K562 (cell line): Measurements from ENCODE around the gene AMFR. TPM values are rescaled to one million over a fixed set of nuclear protein-coding genes. Genes with fewer than 3 reads are reported as not detected.

Source experiments
- ATAC-seq: fragments of 200-7000 bp; cut with Tn5 transposase; 3 replicates; pipeline ENCODE4 v1.9.1; 2020; ENCODE audit warnings: moderate library complexity
- BruUV-seq: library from RNA; stranded (reverse); fragments of 400-500 nt; replicated peaks from 2 replicates; lab custom pipeline; 2021; lab: Mats Ljungman, UMichigan
- CTCF ChIA-PET: fragments of 300-600 bp; formaldehyde crosslinking; extraction: SDS; loops from one replicate; lab custom pipeline; 2021; ENCODE audit warnings: low intra/inter-chr PET ratio; lab: Yijun Ruan, JAX
- POLR2A ChIA-PET: fragments of 300-600, 350-650 bp; sonication (Branson Sonifier 250); formaldehyde crosslinking; extraction: SDS; loops from one replicate; lab custom pipeline; 2021; ENCODE audit warnings: antibody characterized with exemption, inconsistent platforms; lab: Yijun Ruan, JAX
- DNase-seq, 4 experiments: peaks; one replicate each; pipeline versions ENCODE4 v3.0.0 to v3.0.0-alpha.2; 2011 to 2018; ENCODE audit warnings: low spot score in 3 of 4, mixed read lengths in 3 of 4; ENCODE audit errors: extremely low read depth in 1 of 4
- FAIRE-seq: peaks from 2 replicates; lab custom pipeline; 2011; peaks lifted over from hg19 to GRCh38; lab: Jason Lieb, UNC
- H2AFZ ChIP-seq: 2 replicates; pipeline ENCODE4 v1.6.0; 2011; ENCODE audit warnings: low read depth, low read length, control low read depth, inconsistent platforms
- H3K27ac ChIP-seq: fragments of 200-600 bp; 3 replicates; pipeline ENCODE4 v1.8.0; 2011; ENCODE audit warnings: low read depth, mild to moderate bottlenecking, control low read depth, inconsistent platforms, low read length, moderate library complexity, mixed read lengths; ENCODE audit errors: extremely low read depth
- H3K27me3 ChIP-seq, 2 experiments: fragments of 300-600 bp in 1 of 2; 2 replicates in 1 of 2; 3 replicates in 1 of 2; pipeline versions ENCODE4 v1.6.0 to v1.8.0; 2011; ENCODE audit warnings: inconsistent platforms in 2 of 2, low read length in 2 of 2, mild to moderate bottlenecking in 1 of 2, mixed read lengths in 1 of 2, moderate library complexity in 1 of 2; ENCODE audit not compliant: control insufficient read depth in 2 of 2, insufficient read depth in 2 of 2
- H3K36me3 ChIP-seq: fragments of 300-600 bp; 3 replicates; pipeline ENCODE4 v1.8.0; 2011; ENCODE audit warnings: mild to moderate bottlenecking, low read length, inconsistent platforms; ENCODE audit not compliant: control insufficient read depth, insufficient read depth
- H3K4me1 ChIP-seq, 2 experiments: fragments of 200-600 bp in 1 of 2; replicated peaks in 1 of 2; 2 replicates in 1 of 2; 3 replicates in 1 of 2; pipeline versions ENCODE4 v1.5.1 to v1.8.0; 2011; ENCODE audit warnings: inconsistent platforms in 2 of 2, low read length in 2 of 2, mild to moderate bottlenecking in 1 of 2, mixed read lengths in 1 of 2, moderate library complexity in 1 of 2; ENCODE audit not compliant: control insufficient read depth in 2 of 2, insufficient read depth in 2 of 2
- H3K4me2 ChIP-seq: 2 replicates; pipeline ENCODE4 v1.6.1; 2011; ENCODE audit warnings: low read length, control low read depth, inconsistent platforms, mixed read lengths; ENCODE audit not compliant: insufficient read depth
- H3K4me3 ChIP-seq: fragments of 200-600 bp; sonication (generic), shearing (Covaris generic); 2 replicates; pipeline ENCODE4 v1.5.1; 2016; ENCODE audit warnings: control low read depth, inconsistent platforms
- H3K79me2 ChIP-seq: fragments of 200-600 bp; 3 replicates; pipeline ENCODE4 v1.8.0; 2011; ENCODE audit warnings: low read length, inconsistent platforms; ENCODE audit not compliant: control insufficient read depth, insufficient read depth
- H3K9ac ChIP-seq, 2 experiments: 2 replicates each; pipeline versions ENCODE4 v1.6.0 to v1.6.1; 2011; ENCODE audit warnings: low read depth in 2 of 2, low read length in 2 of 2, control low read depth in 1 of 2, inconsistent platforms in 1 of 2, mild to moderate bottlenecking in 1 of 2, mixed read lengths in 1 of 2; ENCODE audit not compliant: insufficient read depth in 1 of 2
- H3K9me1 ChIP-seq: one replicate; pipeline ENCODE4 v1.6.0; 2011; ENCODE audit warnings: inconsistent platforms, mild to moderate bottlenecking, low read length, moderate library complexity; ENCODE audit not compliant: control insufficient read depth, insufficient read depth
- H3K9me3 ChIP-seq: replicated peaks from 2 replicates; pipeline ENCODE4 v1.5.1; 2011; ENCODE audit warnings: low read depth, low read length, inconsistent platforms; ENCODE audit not compliant: control insufficient read depth, insufficient read depth
- H4K20me1 ChIP-seq: replicated peaks from 2 replicates; pipeline ENCODE4 v1.6.1; 2011; ENCODE audit warnings: low read length, inconsistent platforms, mixed read lengths; ENCODE audit not compliant: control insufficient read depth, insufficient read depth
- CC2D1A ChIP-seq: fragments of 450-650 bp; IDR thresholded peaks from 2 replicates; pipeline ENCODE4 v1.6.1; 2017; ENCODE audit warnings: mild to moderate bottlenecking
- E2F8 ChIP-seq: fragments of 450-650 bp; IDR thresholded peaks from 2 replicates; pipeline ENCODE4 v1.7.1; 2018; ENCODE audit warnings: mild to moderate bottlenecking, low read depth; ENCODE audit not compliant: partially characterized antibody
- ESRRA ChIP-seq: fragments of 450-650 bp; IDR thresholded peaks from 2 replicates; pipeline ENCODE4 v1.6.1; 2014; ENCODE audit warnings: low read depth, mild to moderate bottlenecking, moderate library complexity, borderline replicate concordance
- GTF2F1 ChIP-seq: IDR thresholded peaks from 2 replicates; pipeline ENCODE4 v1.6.1; 2011; ENCODE audit warnings: low read depth, low read length, improper control_type of control experiment
- LARP7 ChIP-seq: fragments of 450-650 bp; IDR thresholded peaks from 2 replicates; pipeline ENCODE4 v1.6.1; 2016
- THAP12 ChIP-seq: fragments of 250-450 bp; sonication (Bioruptor Pico); IDR thresholded peaks from 2 replicates; pipeline ENCODE4 v1.9.0; 2021; ENCODE audit warnings: mild to moderate bottlenecking, inconsistent platforms
- U2AF1 ChIP-seq: fragments of 200-400 bp; formaldehyde crosslinking; optimal IDR thresholded peaks from 2 replicates; pipeline ENCODE3; 2017; ENCODE audit warnings: mild to moderate bottlenecking, low read depth, low read length, moderate library complexity
- ZBTB2 ChIP-seq: fragments of 450-650 bp; IDR thresholded peaks from 2 replicates; pipeline ENCODE4 v1.6.1; 2016; ENCODE audit warnings: antibody characterized with exemption
- ZNF124 ChIP-seq: sonication (generic); formaldehyde crosslinking; IDR thresholded peaks from 2 replicates; pipeline ENCODE4 v1.8.1; 2022; ENCODE audit warnings: missing genetic modification reagents
- ZNF3 ChIP-seq: fragments of 250-450 bp; sonication (Bioruptor Pico); IDR thresholded peaks from 2 replicates; pipeline ENCODE4 v1.5.0; 2021; ENCODE audit warnings: mild to moderate bottlenecking, moderate library complexity
- ZNF583 ChIP-seq: fragments of 250-450 bp; sonication (Bioruptor Pico); IDR thresholded peaks from 2 replicates; pipeline ENCODE4 v1.4.0; 2020
- ZNF785 ChIP-seq: fragments of 250-450 bp; sonication (Bioruptor Pico); IDR thresholded peaks from 2 replicates; pipeline ENCODE4 v1.4.0; 2020; ENCODE audit warnings: mild to moderate bottlenecking
- WGBS: fragments of 100-300 bp; shearing (Covaris generic); methylation state at CpG from one replicate; pipeline ENCODE4 v1.1.6; 2016; ENCODE audit warnings: low coverage, mixed read lengths; ENCODE audit not compliant: insufficient coverage; ENCODE audit errors: missing lambda C conversion rate; 5-methylcytosine and 5-hydroxymethylcytosine counted together
- in situ Hi-C: fragments of 300-500 bp; cut with MboI; formaldehyde crosslinking; loops from 4 replicates; pipeline ENCODE4 v1.15.0; 2018; ENCODE audit warnings: inconsistent platforms, mixed read lengths
- intact Hi-C: fragments of 100-400 bp; cut with micrococcal nuclease; formaldehyde crosslinking; loops from 2 replicates; pipeline ENCODE4 v1.14.2; 2022
- polyA plus RNA-seq, 8 experiments: library from polyadenylated mRNA; depleted of rRNA in 4 of 8; stranded (reverse) in 5 of 8; unstranded in 3 of 8; fragments of >200 nt; fragmentation: Nextera tagmentation in 2 of 8; fragmentation: Illumina TruSeq in 1 of 8; extraction: Ambion mirVana in 2 of 8; extraction: Trizol in 1 of 8; gene quantifications; 2 replicates each; pipeline versions ENCODE4 v1.2.1 to v1.2.3, GENCODE V29; 2011 to 2014; ENCODE audit warnings: inconsistent platforms in 1 of 8, missing spikeins in 1 of 8
- total RNA-seq, 7 experiments: library from RNA; depleted of rRNA in 6 of 7; stranded (reverse); fragments of >200 nt in 6 of 7; fragmentation: Illumina TruSeq in 2 of 7; extraction: Trizol in 2 of 7; gene quantifications; 2 replicates each; pipeline versions ENCODE4 v1.2.1 to v1.2.3, GENCODE V29; 2011 to 2021; ENCODE audit warnings: low replicate concordance in 1 of 7

Gene AMFR
- total and polyA plus RNA-seq, 9 of the 15 experiments (the other 6 are each of a cell fraction or from before 2014, with no cell fraction given), result 15.6 to 113 (median 58.4) TPM

- 42% methylated on average over 9 of the region's 9 CpGs for WGBS
- no peak overlapping the region for H3K4me2 ChIP-seq
- ATAC-seq, result no peak
- no peak for TF ChIP-seq ZNF124
- TF ChIP-seq ZBTB2, result no peak
- no peak for TF ChIP-seq CC2D1A
- TF ChIP-seq LARP7, result no peak
- no peak for TF ChIP-seq ZNF583 (CRISPR knock-in tag)
- TF ChIP-seq ESRRA, result no peak
- TF ChIP-seq ZNF785 (CRISPR knock-in tag), result no peak
- TF ChIP-seq E2F8, result no peak
- no peak for TF ChIP-seq ZNF3
- TF ChIP-seq GTF2F1, result no peak
- TF ChIP-seq U2AF1, result no peak
- TF ChIP-seq THAP12 (CRISPR knock-in tag), result no peak
- FAIRE-seq, result no peak
- H3K27ac ChIP-seq, result no peak overlapping the region
- in situ Hi-C loops (no loop called here), intact Hi-C loops (loop anchor here (5.0 kb wide), 3 partner anchors 93 to 223 kb away; partner anchors contain the start of gene AMFR)
- no peak overlapping the region for H3K9ac ChIP-seq
- H3K36me3 ChIP-seq, result no peaks in the 10 kb centered on the region
- ChIA-PET POLR2A (interaction anchor here (0.6 kb wide), 2 partner anchors 28 to 269 kb away, joined by 3 to 4 read pairs; no protein-coding TSS in a partner anchor), CTCF (interaction anchor here (0.6 kb wide), 1 partner anchor 622 kb away, joined by 3 read pairs; no protein-coding TSS in a partner anchor)
- H3K4me3 ChIP-seq, result no peak overlapping the region
- peaks cover 18% of the 10 kb centered on the region for H4K20me1 ChIP-seq
- no peak overlapping the region for H2AFZ ChIP-seq
- H3K9me3 ChIP-seq, result no peaks in the 10 kb centered on the region
- DNase-seq, result no peak
- peaks cover 3% of the 10 kb centered on the region for H3K9me1 ChIP-seq
- H3K4me1 ChIP-seq, result peaks cover 0 to 28% of the 10 kb centered on the region in 2 experiments; a peak in 1 of 5 replicates
- no peaks in the 10 kb centered on the region for H3K79me2 ChIP-seq
- H3K27me3 ChIP-seq, result peaks cover 15 to 72% of the 10 kb centered on the region in 2 experiments; a peak in 3 of 5 replicates
- no TSS peak for BruUV-seq
Observed at GRCh38 chr16:56334761-56335160, 90.6 kb downstream of the AMFR start.
